Right lobe of liver (tissue), 4 donors: ENCODE results near the gene EIF3L.

Source experiments
- POLR2A ChIP-seq: fragments of 450-650 bp; IDR thresholded peaks from one replicate; pipeline ENCODE4 v1.6.1; 2017; ENCODE audit warnings: antibody characterized with exemption, mild to moderate bottlenecking
- TF ChIP-seq, protein P1 (sequence below), 4 donors: fragments of 200-600 bp in 3 of 4; fragments of 450-650 bp in 1 of 4; IDR thresholded peaks; one replicate each; pipeline versions ENCODE4 v1.5.1 to v1.8.0; 2016 to 2022; ENCODE audit warnings: antibody characterized with exemption in 4 of 4, mild to moderate bottlenecking in 2 of 4
- donor health status: DM: no; HTN: no; CAD: no.
- donor health status: DM: no; HTN: no; CAD: no.
- donor health status: DM: no; HTN: yes; CAD: no.

DNA sequence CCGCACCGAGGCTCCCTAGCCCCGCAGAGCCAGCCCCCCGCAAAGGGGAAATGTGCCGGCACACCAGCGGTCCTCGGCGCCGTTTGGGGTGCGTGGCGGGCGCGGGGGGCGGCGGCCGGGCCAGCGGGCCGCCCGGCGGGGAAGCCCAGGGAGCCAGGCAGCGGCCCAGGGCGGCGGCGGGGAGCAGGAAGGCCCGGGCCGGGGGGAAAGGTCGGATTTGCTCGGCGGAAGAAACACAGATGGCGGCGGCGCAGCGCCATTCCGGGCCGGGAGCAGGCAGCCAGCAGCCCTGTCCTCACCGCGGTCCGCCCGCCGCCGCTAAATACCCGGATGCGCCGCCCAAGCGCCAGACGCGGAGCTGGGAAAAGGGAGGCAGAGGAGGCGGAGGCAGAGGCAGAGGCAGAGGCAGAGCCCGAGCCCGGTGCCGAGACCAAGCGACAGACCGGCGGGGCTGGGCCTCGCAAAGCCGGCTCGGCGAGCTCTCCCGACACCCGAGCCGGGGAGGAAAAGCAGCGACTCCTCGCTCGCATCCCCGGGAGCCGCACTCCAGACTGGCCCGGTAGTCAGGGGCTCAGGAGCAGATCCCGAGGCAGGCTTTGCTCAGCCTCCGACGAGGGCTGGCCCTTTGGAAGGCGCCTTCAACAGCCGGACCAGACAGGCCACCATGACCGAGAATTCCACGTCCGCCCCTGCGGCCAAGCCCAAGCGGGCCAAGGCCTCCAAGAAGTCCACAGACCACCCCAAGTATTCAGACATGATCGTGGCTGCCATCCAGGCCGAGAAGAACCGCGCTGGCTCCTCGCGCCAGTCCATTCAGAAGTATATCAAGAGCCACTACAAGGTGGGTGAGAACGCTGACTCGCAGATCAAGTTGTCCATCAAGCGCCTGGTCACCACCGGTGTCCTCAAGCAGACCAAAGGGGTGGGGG is 44.1 kb upstream of the EIF3L start:
- TF ChIP-seq, protein P1, sequence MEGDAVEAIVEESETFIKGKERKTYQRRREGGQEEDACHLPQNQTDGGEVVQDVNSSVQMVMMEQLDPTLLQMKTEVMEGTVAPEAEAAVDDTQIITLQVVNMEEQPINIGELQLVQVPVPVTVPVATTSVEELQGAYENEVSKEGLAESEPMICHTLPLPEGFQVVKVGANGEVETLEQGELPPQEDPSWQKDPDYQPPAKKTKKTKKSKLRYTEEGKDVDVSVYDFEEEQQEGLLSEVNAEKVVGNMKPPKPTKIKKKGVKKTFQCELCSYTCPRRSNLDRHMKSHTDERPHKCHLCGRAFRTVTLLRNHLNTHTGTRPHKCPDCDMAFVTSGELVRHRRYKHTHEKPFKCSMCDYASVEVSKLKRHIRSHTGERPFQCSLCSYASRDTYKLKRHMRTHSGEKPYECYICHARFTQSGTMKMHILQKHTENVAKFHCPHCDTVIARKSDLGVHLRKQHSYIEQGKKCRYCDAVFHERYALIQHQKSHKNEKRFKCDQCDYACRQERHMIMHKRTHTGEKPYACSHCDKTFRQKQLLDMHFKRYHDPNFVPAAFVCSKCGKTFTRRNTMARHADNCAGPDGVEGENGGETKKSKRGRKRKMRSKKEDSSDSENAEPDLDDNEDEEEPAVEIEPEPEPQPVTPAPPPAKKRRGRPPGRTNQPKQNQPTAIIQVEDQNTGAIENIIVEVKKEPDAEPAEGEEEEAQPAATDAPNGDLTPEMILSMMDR (IDR thresholded peaks at IDR 0.05) = no peak
- TF ChIP-seq POLR2A = peak; percentile 93
